ENCODE data around the gene SIL1. TPM values are rescaled to one million over a fixed set of nuclear protein-coding genes. Genes with fewer than 3 reads are reported as not detected.
"Not testable (repeated sequence)": the region's sequence is repeated elsewhere in the genome, so short reads cannot be mapped to it uniquely, and the experiment has no call there.

Gene SIL1
- total RNA-seq, 1 donor from 2014 or later: 32.3 TPM

GRCh38 chr5:138925090-138925635 lies 273.0 kb downstream of the SIL1 start:
- DNase-seq (ENCODE audit: low read depth): no peak
- TF ChIP-seq CTCF (conservative IDR thresholded peaks at IDR 0.05; ENCODE audit: low read depth, low read length): no peak
- H3K4me3 ChIP-seq (ENCODE audit: low read depth, low read length): no peak overlapping the region

DNA sequence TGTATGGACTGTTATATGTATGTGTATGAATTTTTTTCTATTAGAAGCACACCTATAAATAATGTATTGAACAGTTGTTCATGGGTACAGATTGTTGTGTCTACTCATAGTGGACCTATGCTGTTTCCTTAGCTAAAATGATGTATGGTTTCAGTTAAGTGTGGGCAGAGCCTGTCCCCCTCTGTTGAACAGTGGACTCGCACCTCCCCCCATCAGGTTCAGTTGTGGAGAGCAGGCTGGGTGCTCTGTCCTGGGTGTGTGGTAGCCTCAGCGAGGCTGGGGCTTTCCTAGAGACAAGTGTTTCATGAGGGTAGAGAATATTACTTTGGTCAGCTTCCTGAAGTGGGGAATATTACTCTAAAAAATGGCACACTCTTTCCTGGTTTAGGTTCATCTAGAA lies 275.7 kb downstream of the SIL1 start:
- DNase-seq (ENCODE audit: low read depth): no peak
- no peak overlapping the region for H3K4me3 ChIP-seq (ENCODE audit: low read depth, low read length)
- no peak for TF ChIP-seq CTCF (conservative IDR thresholded peaks at IDR 0.05; ENCODE audit: low read depth, low read length)

DNA sequence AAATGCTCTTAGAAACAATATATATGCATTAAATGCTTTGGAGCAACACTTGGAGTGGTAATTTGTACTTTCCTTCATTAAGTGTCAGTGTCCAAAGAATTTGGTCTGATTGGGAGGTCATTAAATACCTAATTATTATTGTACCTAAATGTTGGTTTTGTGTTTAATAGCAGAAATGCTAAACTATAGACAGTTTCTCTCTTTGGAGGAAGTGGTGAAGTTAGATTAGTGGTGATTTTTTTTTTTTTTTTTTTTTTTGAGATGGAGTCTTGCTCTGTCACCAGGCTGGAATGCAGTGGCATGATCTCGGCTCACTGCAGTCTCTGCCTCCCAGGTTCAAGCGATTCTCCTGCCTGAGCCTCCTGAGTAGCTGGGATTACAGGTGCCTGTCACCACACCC lies 276.8 kb downstream of the SIL1 start:
- not testable (repeated sequence) for DNase-seq (ENCODE audit: low read depth); H3K4me3 ChIP-seq (ENCODE audit: low read depth, low read length)

DNA sequence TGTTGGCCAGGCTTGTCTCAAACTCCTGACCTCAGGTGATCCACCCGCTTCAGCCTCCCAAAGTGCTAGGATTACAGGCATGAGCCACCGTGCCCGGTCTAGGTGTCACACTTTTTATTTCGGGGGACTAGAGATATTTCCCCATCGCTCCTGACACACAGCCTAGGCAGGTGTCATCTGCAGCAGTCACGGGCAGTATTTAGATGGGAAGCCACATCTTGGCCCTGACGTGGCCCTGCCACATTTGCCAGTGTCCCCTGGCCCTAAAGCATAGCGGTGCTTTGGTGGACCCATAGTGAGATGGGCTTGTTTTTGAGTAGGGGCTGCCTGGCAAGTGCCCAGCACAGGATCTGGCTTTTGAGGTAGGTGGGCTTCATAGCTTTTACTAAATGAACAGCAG lies 278.0 kb downstream of the SIL1 start:
- no peak for DNase-seq (ENCODE audit: low read depth)
- H3K4me3 ChIP-seq (ENCODE audit: low read depth, low read length): no peak overlapping the region
- no peak for TF ChIP-seq CTCF (conservative IDR thresholded peaks at IDR 0.05; ENCODE audit: low read depth, low read length)

DNA sequence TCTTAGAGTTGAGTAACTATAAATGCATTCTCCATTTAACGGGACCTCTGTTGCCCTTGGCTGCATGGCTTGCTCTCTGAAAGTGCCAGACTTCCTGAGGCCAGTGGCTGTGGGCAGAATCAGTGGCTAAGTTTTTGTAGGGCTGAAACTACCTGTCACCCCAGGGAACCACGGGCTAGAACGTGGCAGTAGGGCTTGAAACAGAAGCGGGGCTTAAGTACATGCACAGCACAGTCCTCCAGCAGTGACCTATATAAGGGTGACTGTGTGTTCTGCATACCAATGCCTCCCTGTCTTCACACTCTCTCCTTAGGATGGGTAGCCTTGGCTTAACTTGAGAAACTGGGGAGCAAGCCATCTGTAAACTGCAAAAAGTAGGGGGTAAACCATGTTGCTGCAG lies 279.5 kb downstream of the SIL1 start:
- no peak for TF ChIP-seq CTCF (conservative IDR thresholded peaks at IDR 0.05; ENCODE audit: low read depth, low read length)
- H3K4me3 ChIP-seq (ENCODE audit: low read depth, low read length): no peak overlapping the region
- DNase-seq (ENCODE audit: low read depth): no peak

DNA sequence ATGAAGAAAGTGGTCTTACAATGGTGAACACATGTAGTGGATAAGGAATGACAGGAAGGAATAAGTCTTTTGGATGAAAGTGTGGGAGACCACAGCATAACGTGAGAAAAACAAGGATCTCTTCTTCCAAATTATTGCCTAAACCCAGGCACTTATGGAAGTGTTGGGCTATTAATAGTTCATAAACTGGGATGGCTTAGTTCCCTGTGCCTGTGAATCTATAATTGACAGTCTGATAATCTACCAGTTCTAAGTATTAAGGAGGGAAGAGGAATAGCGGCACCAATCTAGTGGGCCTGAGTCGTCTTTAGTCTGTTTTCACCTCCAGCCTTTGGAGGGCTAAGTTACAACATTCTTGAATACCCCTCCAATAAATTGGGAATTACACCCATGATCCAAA lies 283.8 kb downstream of the SIL1 start:
- no peak overlapping the region for H3K4me3 ChIP-seq (ENCODE audit: low read depth, low read length)
- no peak for TF ChIP-seq CTCF (conservative IDR thresholded peaks at IDR 0.05; ENCODE audit: low read depth, low read length)
- no peak for DNase-seq (ENCODE audit: low read depth)

DNA sequence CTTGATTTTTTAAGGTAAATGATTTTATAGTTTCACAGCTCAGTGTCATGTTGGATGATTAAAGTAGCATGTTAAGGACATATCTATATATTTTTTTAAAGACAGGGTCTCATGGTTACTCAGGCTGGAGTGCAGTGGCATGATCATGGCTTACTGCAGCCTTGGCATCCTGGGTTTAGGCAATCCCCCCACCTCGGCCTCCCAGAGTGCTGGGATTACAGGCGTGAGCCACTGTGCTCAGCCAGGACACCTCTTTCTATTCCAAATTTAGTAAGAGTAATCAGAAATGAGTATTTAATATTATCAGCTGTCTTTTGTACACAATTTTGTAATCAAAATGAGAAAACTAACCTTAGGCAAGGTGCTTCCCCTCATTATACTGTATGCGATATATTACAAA lies 284.4 kb downstream of the SIL1 start:
- no peak for DNase-seq (ENCODE audit: low read depth)
- no peak overlapping the region for H3K4me3 ChIP-seq (ENCODE audit: low read depth, low read length)
- no peak for TF ChIP-seq CTCF (conservative IDR thresholded peaks at IDR 0.05; ENCODE audit: low read depth, low read length)

Data from epithelial cell of proximal tubule (primary cell).